ENCODE results near the gene HMGA1.

HMGA1 gene

GRCh38 chr6:34223956-34224940 is 12.4 kb upstream of the HMGA1 start:
- peak; percentile 94 for DNase-seq

GRCh38 chr6:34225551-34225950 is 11.1 kb upstream of the HMGA1 start:
- no peak for DNase-seq

- DNase-seq, result no peak
Observed at GRCh38 chr6:34226066-34226465, 10.6 kb upstream of the HMGA1 start.

- DNase-seq, result no peak
Observed at GRCh38 chr6:34226731-34227586, 9.7 kb upstream of the HMGA1 start.

GRCh38 chr6:34227761-34228421 is 8.8 kb upstream of the HMGA1 start:
- DNase-seq, result no peak

GRCh38 chr6:34229877-34230276 is 6.8 kb upstream of the HMGA1 start:
- DNase-seq, result no peak

- no peak for DNase-seq
Observed at GRCh38 chr6:34230653-34231371, 5.9 kb upstream of the HMGA1 start.

- no peak for DNase-seq
Observed at GRCh38 chr6:34231566-34232336, 4.9 kb upstream of the HMGA1 start.

GRCh38 chr6:34232901-34233300 is 3.8 kb upstream of the HMGA1 start:
- DNase-seq, result no peak

- DNase-seq, result no peak
Observed at GRCh38 chr6:34233867-34234266, 2.8 kb upstream of the HMGA1 start.

GRCh38 chr6:34234667-34235306 is 1.9 kb upstream of the HMGA1 start:
- no peak for DNase-seq

- peak; percentile 66 to 75 for DNase-seq
Observed at GRCh38 chr6:34235307-34236130, 1.2 kb upstream of the HMGA1 start.

- peak; percentile 42 to 56 for DNase-seq
Observed at GRCh38 chr6:34236131-34236442, 586 bp upstream of the HMGA1 start.

- DNase-seq, result no peak
Observed at GRCh38 chr6:34237316-34237721, 646 bp downstream of the HMGA1 start.

- DNase-seq, result peak; percentile 72 to 79
Observed at GRCh38 chr6:34237722-34238584, 1.3 kb downstream of the HMGA1 start.

GRCh38 chr6:34238585-34239499 is 2.2 kb downstream of the HMGA1 start:
- DNase-seq, result no peak

- DNase-seq, result no peak
Observed at GRCh38 chr6:34239500-34239825, 2.8 kb downstream of the HMGA1 start.

- no peak for DNase-seq
Observed at GRCh38 chr6:34239893-34240292, 3.2 kb downstream of the HMGA1 start.
